Mesenteric fat pad (tissue), 1 donor: ENCODE results near the gene CALM3. TPM values are rescaled to one million over a fixed set of nuclear protein-coding genes. Genes with fewer than 3 reads are reported as not detected.
"Not testable (repeated sequence)": the region's sequence is repeated elsewhere in the genome, so short reads cannot be mapped to it uniquely, and the experiment has no call there.

Experiments used
- DNase-seq: peaks from one replicate; pipeline ENCODE4 v3.0.0-alpha.2; 2020; ENCODE audit warnings: low spot score
- total RNA-seq: library from RNA; stranded (reverse); fragmentation: NEBNext Ultra II Directional; extraction: Animal tissue kit (Norgen Biotek cat#: 25700); gene quantifications from one replicate; pipeline ENCODE4 v1.2.1, GENCODE V29; 2021
- donor health status: DM: yes; HTN: yes; CAD: no.

The CALM3 gene
- total RNA-seq, 1 donor from 2014 or later, result 125 TPM

- DNase-seq, result no peak
Measured at GRCh38 chr19:46614114-46614722, 13.1 kb downstream of the CALM3 start.

GRCh38 chr19:46615966-46616365 is 14.8 kb downstream of the CALM3 start:
- DNase-seq, result no peak

- DNase-seq, result no peak
Measured at GRCh38 chr19:46616631-46617322, 15.6 kb downstream of the CALM3 start.

GRCh38 chr19:46617601-46618000 is 16.5 kb downstream of the CALM3 start:
- DNase-seq, result no peak

- no peak for DNase-seq
Measured at GRCh38 chr19:46618670-46619231, 17.6 kb downstream of the CALM3 start.

GRCh38 chr19:46620267-46620666 is 19.1 kb downstream of the CALM3 start:
- no peak for DNase-seq

GRCh38 chr19:46620716-46621115 is 19.6 kb downstream of the CALM3 start:
- DNase-seq, result no peak

GRCh38 chr19:46621191-46622117 is 20.3 kb downstream of the CALM3 start:
- no peak for DNase-seq

- DNase-seq, result no peak
Measured at GRCh38 chr19:46622118-46622446, 21.0 kb downstream of the CALM3 start.

- no peak for DNase-seq
Measured at GRCh38 chr19:46623915-46624502, 22.9 kb downstream of the CALM3 start.

GRCh38 chr19:46624958-46625661 is 24.0 kb downstream of the CALM3 start, which contains the start of gene PTGIR:
PTGIR (minus strand) TSS chr19:46625089; CDS start chr19:46624225, 864 bp downstream.
- no peak for DNase-seq

- DNase-seq, result no peak
Measured at GRCh38 chr19:46625731-46626130, 24.6 kb downstream of the CALM3 start.

- no peak for DNase-seq
Measured at GRCh38 chr19:46626446-46626845, 25.3 kb downstream of the CALM3 start.

GRCh38 chr19:46628970-46629369 is 27.8 kb downstream of the CALM3 start:
- not testable (repeated sequence) for DNase-seq

GRCh38 chr19:46629546-46630025 is 28.5 kb downstream of the CALM3 start:
- no peak for DNase-seq

- DNase-seq, result no peak
Measured at GRCh38 chr19:46630586-46631205, 29.6 kb downstream of the CALM3 start.

- DNase-seq, result no peak
Measured at GRCh38 chr19:46631481-46631880, 30.4 kb downstream of the CALM3 start.

GRCh38 chr19:46633130-46633529 is 32.0 kb downstream of the CALM3 start:
- DNase-seq, result no peak

GRCh38 chr19:46634045-46634655 is 33.0 kb downstream of the CALM3 start:
- DNase-seq, result no peak
